Measurements from ENCODE around the gene COL4A2. TPM values are rescaled to one million over a fixed set of nuclear protein-coding genes. Genes with fewer than 3 reads are reported as not detected.

COL4A2 gene
- total RNA-seq, 1 experiment from 2014 or later = 74.5 TPM

DNA sequence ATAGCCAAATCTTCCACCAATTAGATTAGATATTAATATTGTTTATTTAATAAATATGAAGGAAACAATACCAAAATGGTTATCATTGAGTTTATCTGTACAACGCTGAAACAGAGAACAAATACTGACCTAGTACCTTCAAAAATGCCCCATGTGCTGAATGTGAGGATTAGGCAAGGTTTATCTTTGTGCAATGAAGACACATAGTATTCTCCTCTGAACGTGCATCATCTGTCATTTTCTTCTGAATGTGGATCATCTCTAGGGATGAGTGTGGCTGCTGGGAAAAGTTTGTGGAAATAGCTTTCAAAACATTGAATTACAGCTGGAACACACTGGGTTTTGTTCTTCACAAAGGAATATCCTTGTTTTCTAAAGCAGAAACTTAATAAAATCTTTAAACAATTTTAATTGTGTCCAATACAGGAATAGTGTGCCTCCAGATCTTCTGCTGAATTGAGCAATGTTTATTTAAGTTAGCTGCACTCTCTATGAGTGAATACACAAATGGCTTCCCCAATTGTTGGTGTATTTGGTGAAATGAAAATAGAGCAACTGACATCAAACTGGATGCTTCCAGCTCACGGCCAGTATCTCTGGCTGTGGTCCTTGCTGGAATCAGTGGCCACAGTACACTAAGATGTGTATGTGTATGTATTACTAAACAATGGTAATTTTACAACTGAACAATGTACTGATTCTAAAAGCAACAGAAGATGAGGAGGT lies 6.8 kb upstream of the COL4A2 start:
- ChIA-PET CTCF (no interaction called here), POLR2A (ENCODE audit: unreplicated experiment) (interaction anchor here (0.6 kb wide), 1 partner anchor 345 kb away, joined by 4 read pairs; no protein-coding TSS in a partner anchor)
- Histone ChIP-seq H4K20me1 (ENCODE audit: low read length) (no peaks in the 10 kb centered on the region), H3F3A (ENCODE audit: low read length, unreplicated experiment) (no peaks in the 10 kb centered on the region), H3K9me3 (ENCODE audit: low read length) (no peaks in the 10 kb centered on the region), H3K4me3 (ENCODE audit: low read length) (no peak overlapping the region), H3K4me2 (ENCODE audit: low read length) (no peak overlapping the region), H3K79me2 (ENCODE audit: low read length) (peaks cover 12% of the 10 kb centered on the region), H3K9ac (ENCODE audit: low read length) (no peak overlapping the region), H3K27me3 (ENCODE audit: low read length) (no peaks in the 10 kb centered on the region), H3K4me1 (ENCODE audit: insufficient read depth, low read length) (peaks cover 13% of the 10 kb centered on the region), H3K9me2 (replicated peaks; ENCODE audit: low read length) (no peaks in the 10 kb centered on the region), H3K27ac (ENCODE audit: low read length) (no peak overlapping the region), H2AFZ (ENCODE audit: low read length) (no peak overlapping the region), H3K36me3 (ENCODE audit: low read depth, low read length) (no peaks in the 10 kb centered on the region)
- no peak for DNase-seq
- TF ChIP-seq EZH2 (IDR thresholded peaks at IDR 0.05; ENCODE audit: low read length, unreplicated experiment) = no peak
- TF ChIP-seq, protein P1, sequence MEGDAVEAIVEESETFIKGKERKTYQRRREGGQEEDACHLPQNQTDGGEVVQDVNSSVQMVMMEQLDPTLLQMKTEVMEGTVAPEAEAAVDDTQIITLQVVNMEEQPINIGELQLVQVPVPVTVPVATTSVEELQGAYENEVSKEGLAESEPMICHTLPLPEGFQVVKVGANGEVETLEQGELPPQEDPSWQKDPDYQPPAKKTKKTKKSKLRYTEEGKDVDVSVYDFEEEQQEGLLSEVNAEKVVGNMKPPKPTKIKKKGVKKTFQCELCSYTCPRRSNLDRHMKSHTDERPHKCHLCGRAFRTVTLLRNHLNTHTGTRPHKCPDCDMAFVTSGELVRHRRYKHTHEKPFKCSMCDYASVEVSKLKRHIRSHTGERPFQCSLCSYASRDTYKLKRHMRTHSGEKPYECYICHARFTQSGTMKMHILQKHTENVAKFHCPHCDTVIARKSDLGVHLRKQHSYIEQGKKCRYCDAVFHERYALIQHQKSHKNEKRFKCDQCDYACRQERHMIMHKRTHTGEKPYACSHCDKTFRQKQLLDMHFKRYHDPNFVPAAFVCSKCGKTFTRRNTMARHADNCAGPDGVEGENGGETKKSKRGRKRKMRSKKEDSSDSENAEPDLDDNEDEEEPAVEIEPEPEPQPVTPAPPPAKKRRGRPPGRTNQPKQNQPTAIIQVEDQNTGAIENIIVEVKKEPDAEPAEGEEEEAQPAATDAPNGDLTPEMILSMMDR (conservative IDR thresholded peaks at IDR 0.05; ENCODE audit: low read depth, low read length) = no peak
- TF ChIP-seq EZH2phosphoT487 (IDR thresholded peaks at IDR 0.05; ENCODE audit: borderline replicate concordance, low read length) = no peak
- no peak for ATAC-seq
- intact Hi-C loops (cut with micrococcal nuclease) = no loop called here
- BruUV-seq (replicated peaks) = no TSS peak

DNA sequence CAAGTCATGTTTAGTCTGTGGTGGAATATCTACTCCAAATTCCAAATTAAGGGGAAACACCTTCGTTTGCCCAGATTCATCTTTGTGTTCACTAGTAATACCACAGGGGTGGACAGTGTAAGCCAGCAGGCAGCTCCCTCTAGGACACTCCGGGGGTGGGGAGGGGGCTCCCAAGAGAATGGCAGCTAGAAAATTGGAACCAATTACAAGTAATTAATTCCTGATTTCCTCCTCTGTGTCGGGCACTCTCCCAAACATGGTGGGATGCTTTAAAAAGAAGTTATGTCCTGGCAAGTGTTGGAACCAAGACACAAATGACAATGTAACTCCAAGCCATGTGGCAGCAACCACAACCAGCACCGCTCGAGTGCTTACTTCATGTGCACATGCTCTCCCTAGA lies 6.0 kb upstream of the COL4A2 start:
- ChIA-PET POLR2A (ENCODE audit: unreplicated experiment) (no interaction called here), CTCF (no interaction called here)
- Histone ChIP-seq H3K9me3 (ENCODE audit: low read length) (no peaks in the 10 kb centered on the region), H4K20me1 (ENCODE audit: low read length) (no peaks in the 10 kb centered on the region), H3K27ac (ENCODE audit: low read length) (no peak overlapping the region), H3K9ac (ENCODE audit: low read length) (no peak overlapping the region), H3K27me3 (ENCODE audit: low read length) (no peaks in the 10 kb centered on the region), H3K4me2 (ENCODE audit: low read length) (no peak overlapping the region), H3K4me3 (ENCODE audit: low read length) (no peak overlapping the region), H2AFZ (ENCODE audit: low read length) (no peak overlapping the region), H3K4me1 (ENCODE audit: insufficient read depth, low read length) (peaks cover 22% of the 10 kb centered on the region), H3K36me3 (ENCODE audit: low read depth, low read length) (no peaks in the 10 kb centered on the region), H3F3A (ENCODE audit: low read length, unreplicated experiment) (no peaks in the 10 kb centered on the region), H3K9me2 (replicated peaks; ENCODE audit: low read length) (no peaks in the 10 kb centered on the region), H3K79me2 (ENCODE audit: low read length) (peaks cover 20% of the 10 kb centered on the region)
- ATAC-seq (no peak), DNase-seq (no peak)
- intact Hi-C loops (cut with micrococcal nuclease) = no loop called here
- no peak for TF ChIP-seq EZH2 (IDR thresholded peaks at IDR 0.05; ENCODE audit: low read length, unreplicated experiment)
- TF ChIP-seq, protein P1 (conservative IDR thresholded peaks at IDR 0.05; ENCODE audit: low read depth, low read length) = no peak
- no peak for TF ChIP-seq EZH2phosphoT487 (IDR thresholded peaks at IDR 0.05; ENCODE audit: borderline replicate concordance, low read length)
- BruUV-seq (replicated peaks) = no TSS peak
